GM19099 (cell line): ENCODE data around the gene PRKN.

ENCODE experiments used
- POLR2A ChIP-seq: IDR thresholded peaks from 3 replicates; pipeline ENCODE4 v1.6.1; 2011; ENCODE audit warnings: low read depth; ENCODE audit not compliant: insufficient read length; ENCODE audit errors: extremely low read depth

PRKN gene

DNA sequence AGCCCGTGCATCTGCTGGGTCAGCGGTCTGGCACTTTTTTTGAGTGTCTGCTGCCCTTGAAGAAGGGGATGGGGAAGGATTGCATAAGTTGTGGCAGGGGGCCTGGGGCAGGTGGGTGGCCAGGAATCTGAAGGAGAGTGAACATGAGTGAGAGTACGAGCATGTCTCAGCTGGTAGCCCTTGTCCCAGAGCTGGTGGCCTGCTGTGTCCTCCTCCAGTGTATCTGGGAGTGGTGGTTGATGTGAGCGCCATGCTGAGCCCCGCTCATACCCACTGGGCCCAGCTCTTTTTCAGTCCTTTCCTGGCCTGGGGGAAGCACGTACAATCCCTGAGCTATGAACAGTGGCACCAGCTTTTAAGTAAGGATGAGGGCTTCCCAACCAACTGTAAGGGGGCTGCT, 1317.5 kb downstream of the PRKN start:
- no peak for TF ChIP-seq POLR2A

DNA sequence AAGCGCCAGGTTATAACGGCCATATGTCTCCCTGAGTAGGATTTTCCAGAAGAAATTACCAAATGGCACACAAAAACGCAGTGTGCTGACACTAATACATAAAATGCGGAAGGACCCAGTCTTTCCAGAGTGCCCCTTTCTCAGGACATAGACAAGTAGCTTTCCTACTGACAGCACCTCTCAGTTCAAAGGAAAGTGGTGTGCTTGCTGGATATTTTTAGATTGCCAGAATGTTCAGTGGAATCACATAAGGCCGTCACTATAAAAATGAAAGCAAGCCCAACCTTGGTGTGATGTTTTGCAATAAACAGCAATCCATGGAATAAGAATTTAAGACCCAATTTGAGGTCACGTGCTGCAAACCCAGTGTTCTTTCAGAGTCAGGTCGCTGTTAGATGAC, 1318.2 kb downstream of the PRKN start:
- no peak for TF ChIP-seq POLR2A

DNA sequence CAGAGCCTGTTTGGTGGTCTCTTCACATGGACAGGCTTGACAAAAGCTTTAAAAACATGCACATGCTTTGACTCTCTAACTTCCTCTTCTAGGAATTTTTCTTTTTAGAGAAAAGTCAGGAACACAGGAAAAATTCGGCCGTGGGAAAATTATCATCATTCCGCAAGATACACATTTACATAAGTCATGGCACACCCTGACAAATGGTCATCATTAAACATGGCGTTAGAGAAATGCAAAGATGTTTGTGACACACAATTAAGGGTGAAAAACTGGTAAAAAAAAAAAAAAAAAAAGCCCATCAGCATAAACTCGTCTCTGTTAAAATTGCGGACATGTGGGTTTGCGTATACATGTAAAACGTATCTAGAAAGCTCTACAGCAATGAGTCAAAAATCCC, 1319.5 kb downstream of the PRKN start:
- TF ChIP-seq POLR2A: no peak

DNA sequence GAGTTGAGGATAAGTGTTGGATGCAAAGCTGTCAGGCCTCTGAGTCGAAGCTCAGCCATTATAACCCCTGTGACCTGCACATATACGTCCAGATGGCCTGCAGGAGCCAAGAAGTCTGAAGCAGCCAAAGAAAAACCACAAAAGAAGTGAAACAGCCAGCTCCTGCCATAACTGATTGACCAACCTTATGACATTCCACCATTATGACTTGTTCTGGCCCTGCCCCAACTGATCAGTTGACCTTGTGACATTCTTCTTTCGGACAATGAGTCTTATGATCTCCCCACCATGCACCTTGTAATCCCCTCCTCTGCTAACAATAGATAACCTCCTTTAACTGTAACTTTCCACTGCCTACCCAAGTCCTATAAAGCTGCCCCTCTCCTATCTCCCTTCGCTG, 1320.0 kb downstream of the PRKN start:
- no peak for TF ChIP-seq POLR2A

DNA sequence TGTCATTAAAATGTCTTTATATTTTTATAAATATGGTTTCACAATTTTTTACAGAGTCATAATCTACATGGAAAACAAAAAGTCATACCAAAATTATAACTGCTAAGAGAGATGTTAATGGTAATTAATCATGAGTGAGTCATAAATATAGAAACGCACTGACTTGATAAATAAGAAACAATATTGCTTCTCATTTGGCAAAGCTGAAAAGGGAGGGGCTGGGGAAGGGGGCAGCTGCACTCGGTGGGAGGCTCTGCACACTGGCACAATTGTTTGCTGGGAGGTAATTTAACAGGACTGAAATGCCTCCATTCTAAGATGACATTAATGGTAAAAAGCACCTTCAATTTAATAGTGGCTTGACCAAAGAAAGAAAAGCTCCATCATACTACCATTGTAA, 1320.5 kb downstream of the PRKN start:
- no peak for TF ChIP-seq POLR2A

DNA sequence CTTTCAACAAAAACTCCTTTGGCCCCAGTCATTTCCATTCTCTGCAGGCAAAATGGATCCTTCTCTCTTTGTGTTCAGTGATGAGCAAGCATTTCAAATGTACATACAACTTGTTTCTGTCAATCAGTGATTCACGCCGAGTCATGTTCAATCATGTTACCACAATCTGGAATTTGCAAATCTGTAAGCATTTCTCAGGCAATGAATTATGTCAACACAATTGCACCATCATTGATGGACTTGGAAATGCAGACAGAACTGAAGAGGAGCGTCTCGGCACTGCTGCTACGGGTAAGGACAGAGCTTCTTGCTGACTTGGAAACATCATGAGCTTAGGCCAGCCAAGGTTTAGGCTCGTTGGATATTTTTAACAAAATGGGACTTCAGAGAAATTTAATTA, 1320.9 kb downstream of the PRKN start:
- TF ChIP-seq POLR2A: no peak

DNA sequence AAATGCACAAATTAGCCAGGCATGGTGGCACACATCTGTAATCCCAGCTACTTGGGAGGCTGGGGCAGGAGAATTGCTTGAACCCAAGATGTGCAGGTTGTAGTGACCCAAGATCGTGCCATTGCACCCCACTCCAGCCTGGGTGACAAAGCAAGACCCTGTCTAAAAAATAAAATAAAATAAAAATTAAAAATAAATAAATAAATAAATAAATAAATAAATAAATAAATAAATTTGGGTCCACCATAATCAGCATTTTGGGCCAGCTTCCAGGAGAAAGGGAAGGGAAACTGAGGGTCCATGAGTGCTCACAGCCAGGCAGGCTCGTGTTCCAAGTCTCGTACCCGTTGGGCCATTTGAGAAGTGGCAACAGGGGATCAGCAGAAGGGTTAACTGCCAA, 1322.1 kb downstream of the PRKN start:
- no peak for TF ChIP-seq POLR2A

DNA sequence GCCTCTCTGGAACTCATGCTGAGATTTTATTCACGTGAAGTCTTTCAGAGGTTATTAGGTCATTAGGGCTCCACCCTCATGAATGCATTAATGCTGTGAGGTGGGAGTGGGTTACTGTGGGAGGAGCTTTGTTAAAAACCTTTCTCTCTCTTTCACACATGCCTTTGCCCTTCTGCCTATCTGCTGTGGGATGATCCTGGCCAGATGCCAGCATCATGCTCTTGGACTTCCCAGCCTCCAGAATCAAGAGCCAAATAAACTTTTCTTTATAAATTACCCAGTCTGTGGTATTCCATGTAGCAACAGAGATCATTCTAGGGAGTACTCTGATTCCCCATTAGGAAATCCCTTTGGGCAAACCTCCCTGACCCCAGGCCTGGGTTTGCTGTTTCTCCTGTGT, 1323.8 kb downstream of the PRKN start:
- TF ChIP-seq POLR2A: no peak

DNA sequence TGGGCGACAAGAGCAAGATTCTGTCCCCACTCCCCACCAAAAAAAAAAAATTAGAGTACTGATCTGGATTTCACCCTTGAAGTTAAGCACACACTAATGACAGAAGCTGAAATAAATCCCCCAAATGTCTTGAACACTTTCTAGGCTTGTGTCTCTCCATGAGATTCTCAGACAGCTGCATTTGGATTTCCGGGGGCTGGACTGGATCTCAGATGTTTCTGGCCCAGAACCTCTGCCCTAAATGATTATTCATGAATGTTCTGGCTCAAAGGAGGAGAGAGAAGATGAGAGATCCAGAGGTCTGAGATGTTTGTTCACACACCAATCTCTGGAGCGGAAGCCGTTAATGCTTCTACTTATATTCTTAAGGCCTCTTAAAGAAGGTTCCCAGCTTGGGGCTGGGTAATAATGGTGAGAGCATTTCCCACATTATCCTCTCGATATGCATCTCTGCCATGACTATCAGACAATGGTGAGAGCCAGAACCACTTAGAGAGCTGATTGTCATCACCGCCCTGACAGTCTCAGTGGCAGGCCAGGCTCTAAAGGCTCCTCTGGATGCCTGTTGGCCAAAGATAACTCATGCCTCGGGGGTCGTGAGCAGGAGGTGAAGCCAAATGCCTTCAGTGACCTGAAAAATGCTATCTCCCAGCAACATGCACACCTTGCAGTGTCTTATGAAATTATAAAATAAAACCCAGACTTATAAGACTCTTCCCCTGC, 1325.8 kb downstream of the PRKN start:
- TF ChIP-seq POLR2A: no peak

DNA sequence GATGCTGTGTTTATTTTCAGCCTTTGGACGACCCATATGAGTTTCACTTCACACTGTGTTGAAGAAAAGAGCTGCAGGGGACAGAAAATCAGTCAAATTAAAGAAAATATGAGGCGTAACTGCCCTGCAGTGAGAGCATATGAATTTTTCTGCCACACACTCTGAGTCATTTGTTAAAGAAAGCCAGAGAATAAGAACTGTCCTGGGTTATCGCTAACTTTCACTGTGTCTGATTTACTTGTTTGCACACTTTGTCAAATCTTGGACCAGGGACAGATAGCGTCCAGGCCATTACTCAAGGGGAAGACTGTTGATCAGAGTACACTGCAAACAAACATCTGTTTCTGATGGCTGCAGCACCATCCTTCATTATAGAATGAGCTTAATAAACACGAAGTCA, 1326.9 kb downstream of the PRKN start:
- no peak for TF ChIP-seq POLR2A

DNA sequence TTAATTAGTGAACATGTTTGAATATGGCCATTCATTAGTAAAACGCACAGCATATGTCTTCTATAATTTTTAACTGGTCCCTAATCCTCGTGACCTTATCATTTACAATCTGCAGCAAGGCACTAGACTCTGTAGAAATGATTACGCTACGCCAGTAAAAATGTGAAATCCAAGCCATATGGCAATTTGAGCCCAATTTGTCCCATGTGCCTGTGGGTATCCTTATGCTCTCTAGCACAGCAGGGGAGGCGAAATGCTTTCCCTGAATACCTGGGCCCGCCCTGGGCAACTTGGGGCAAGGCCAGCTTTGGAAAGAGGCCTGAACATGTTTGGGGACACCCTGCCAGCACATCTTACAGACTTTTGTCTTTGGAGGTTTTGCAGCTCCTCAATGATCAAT, 1331.0 kb downstream of the PRKN start:
- TF ChIP-seq POLR2A: no peak

DNA sequence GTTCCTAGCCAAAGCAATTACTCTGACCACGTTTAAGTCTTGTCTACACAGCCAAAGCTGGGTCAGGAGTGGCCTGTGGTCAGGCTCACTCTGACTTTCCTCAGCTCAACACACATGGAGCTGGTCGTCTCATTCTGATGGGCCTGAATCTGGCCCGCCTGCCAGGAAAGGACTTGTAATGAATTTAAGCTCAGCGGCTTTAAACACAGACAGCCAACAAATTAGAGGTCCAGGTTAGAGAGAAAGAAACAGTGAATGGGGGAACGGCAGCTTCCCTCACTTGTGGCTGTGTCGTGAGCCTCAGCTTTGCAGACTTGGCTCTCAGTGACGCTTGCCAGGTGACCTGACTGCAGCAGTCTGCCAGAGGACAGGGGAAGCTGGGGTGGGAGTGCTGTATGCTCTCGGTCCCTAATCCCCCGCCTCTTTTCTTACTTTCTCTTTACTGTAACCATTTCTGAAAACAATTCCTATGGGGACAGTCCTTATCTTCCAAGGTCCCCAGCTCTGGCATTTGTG, 1331.8 kb downstream of the PRKN start:
- no peak for TF ChIP-seq POLR2A

DNA sequence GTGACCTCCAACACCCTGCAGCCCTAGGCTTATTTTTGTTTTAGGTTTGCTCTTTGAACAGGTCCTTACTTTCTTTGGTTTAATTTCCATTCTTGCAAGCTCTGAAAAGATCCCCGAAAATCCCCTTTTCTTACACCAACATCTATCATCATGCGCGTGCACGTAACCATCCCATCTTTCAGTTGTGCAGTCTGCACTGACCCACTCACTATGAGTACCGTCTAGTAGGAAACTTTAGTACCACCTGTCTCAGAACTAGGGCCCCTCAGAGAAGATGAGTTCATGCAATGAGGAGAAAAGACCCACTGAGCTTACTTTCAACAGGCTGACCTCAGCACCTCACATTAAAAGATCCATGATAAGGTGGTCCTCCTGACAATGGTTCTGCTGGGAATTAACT, 1333.1 kb downstream of the PRKN start:
- TF ChIP-seq POLR2A: no peak

DNA sequence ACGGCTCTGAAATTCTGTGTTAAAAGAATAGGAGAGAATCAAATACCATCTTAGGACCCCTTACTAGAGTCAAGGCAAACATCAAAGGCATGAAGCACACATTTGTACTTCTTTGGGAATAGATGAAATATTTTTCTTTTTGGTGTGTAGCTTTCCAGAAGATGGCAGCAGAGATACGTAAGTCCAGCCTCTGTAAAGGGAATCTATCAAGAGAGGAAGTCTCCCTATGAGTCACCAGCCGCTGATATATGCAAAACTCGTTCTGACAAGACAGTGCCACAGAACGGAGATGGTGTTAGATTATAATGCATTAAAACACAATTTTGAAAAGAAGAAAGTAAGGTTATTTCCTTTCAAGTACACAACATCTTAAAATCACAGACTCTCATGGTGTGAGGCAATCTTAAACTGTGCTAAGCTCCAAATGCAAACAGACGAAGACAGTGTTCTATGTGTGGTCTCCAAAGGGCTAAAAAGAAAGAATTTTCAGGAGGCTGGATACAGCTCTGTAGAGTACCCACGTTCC, 1333.7 kb downstream of the PRKN start:
- no peak for TF ChIP-seq POLR2A

DNA sequence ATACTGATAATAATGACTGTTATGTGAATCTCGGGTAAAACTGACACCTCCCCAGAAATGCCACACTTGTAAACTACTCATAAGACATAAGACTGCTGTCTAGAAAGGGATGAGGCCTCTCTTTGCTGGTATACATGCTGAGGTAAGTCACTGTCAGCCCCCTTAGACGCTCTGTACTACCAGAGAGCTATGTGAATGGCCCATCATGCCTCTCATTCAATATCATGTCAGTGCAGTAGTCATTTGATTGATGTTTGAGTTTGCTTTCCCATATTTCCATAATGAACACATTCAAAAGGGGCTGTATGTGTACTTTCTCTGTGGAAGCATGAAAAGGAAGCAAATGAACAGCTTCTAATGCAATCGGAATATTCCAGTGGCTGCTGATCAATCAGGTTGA, 1334.3 kb downstream of the PRKN start:
- TF ChIP-seq POLR2A: no peak

DNA sequence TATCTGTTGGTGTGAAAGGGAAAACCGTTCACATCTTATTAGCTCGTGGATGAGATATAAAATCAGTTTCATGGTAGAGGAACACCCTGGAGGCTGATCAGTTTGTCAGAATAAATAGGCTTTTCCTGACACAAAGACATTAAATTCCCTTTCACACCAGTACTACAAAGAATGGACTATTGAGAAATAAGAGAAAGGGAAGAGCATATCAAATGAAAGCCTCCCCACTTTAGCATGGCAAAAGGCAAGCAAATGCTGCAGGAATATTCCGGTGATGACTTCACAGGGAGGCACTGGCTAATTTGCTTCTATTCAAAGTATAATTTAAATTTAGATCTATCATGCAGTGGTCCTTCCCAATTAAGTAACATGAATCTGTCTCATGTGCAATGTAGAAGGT, 1337.8 kb downstream of the PRKN start:
- no peak for TF ChIP-seq POLR2A

DNA sequence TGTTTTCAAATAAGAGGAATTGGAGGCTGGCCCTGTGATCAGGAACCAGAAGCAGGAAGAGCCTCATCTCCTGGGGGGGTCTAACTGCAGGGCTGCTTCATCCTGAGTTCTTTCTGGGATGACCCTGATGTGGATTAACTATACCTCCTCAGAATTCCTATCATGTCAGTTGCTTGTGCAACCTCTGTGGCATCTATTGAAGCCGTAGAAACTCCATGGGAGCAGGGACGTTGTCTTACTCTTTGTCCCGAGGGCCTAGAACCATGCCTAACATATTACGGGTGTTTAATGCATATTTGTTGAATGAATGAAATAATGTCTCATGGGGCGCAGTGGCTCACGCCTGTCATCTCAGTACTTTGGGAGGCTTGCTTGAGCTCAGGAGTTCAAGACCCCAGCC, 1343.6 kb downstream of the PRKN start:
- TF ChIP-seq POLR2A: no peak
